H1 (cell line): ENCODE data around the gene CORIN. TPM values are rescaled to one million over a fixed set of nuclear protein-coding genes. Genes with fewer than 3 reads are reported as not detected.

Source experiments
- CHD1 ChIP-seq: IDR thresholded peaks from 2 replicates; pipeline ENCODE4 v1.6.1; 2012; ENCODE audit warnings: low read depth, low read length, improper control_type of control experiment
- CREB1 ChIP-seq: IDR thresholded peaks from 2 replicates; pipeline ENCODE4 v1.6.1; 2012; ENCODE audit warnings: inconsistent platforms
- FOSL1 ChIP-seq: IDR thresholded peaks from 2 replicates; pipeline ENCODE4 v1.6.1; 2011; ENCODE audit warnings: mild to moderate bottlenecking, low read depth, low read length, moderate library complexity; ENCODE audit not compliant: insufficient read depth
- NANOG ChIP-seq: IDR thresholded peaks from 2 replicates; pipeline ENCODE4 v1.6.1; 2011; ENCODE audit warnings: low read length, low read depth, mild to moderate bottlenecking, inconsistent platforms; ENCODE audit not compliant: insufficient read depth, poor library complexity, severe bottlenecking
- RBBP5 ChIP-seq: IDR thresholded peaks from 2 replicates; pipeline ENCODE4 v1.7.1; 2012; ENCODE audit warnings: low read depth, mild to moderate bottlenecking, inconsistent platforms, low read length, moderate library complexity, borderline replicate concordance
- SIN3A ChIP-seq, 2 experiments: IDR thresholded peaks in 1 of 2; conservative IDR thresholded peaks in 1 of 2; 2 replicates each; pipeline ENCODE4 v1.6.1; 2011 to 2012; ENCODE audit warnings: low read length in 2 of 2, improper control_type of control experiment in 1 of 2, low read depth in 1 of 2, mild to moderate bottlenecking in 1 of 2
- SIX5 ChIP-seq: IDR thresholded peaks from 2 replicates; pipeline ENCODE4 v1.6.1; 2011; ENCODE audit warnings: mild to moderate bottlenecking, low read depth, low read length
- USF2 ChIP-seq: IDR thresholded peaks from 2 replicates; pipeline ENCODE4 v1.6.1; 2011; ENCODE audit warnings: low read length, improper control_type of control experiment
- polyA plus RNA-seq, 7 experiments: library from polyadenylated mRNA; depleted of rRNA in 3 of 7; stranded (reverse) in 5 of 7; unstranded in 2 of 7; fragments of >200 nt in 5 of 7; fragments of 200-250 nt in 2 of 7; gene quantifications; 1 replicate in 5 of 7; 2 replicates in 1 of 7; 4 replicates in 1 of 7; pipeline versions ENCODE4 v1.2.1 to v1.2.3, GENCODE V29; 2011 to 2013; ENCODE audit warnings: missing spikeins in 2 of 7, mixed read lengths in 2 of 7
- total RNA-seq: library from RNA; stranded (reverse); fragmentation: NEBNext Ultra II Directional; extraction: Animal tissue kit (Norgen Biotek cat#: 25700); gene quantifications from 2 replicates; pipeline ENCODE4 v1.2.1, GENCODE V29; 2021

The CORIN gene
- total and polyA plus RNA-seq, 2 of the 8 experiments (the other 6 are each of a cell fraction or from before 2014, with no cell fraction given), result 0.09 to 0.32 TPM

GRCh38 chr4:47824840-47825239 is 13.0 kb downstream of the CORIN start (continued):
- TF ChIP-seq SIN3A (conservative IDR thresholded peaks at IDR 0.05 in 1 of 2, IDR thresholded peaks at IDR 0.05 in 1 of 2; ENCODE audit: low read depth in 1 of 2, low read length in 2 of 2) (no peak), CREB1 (no peak), SIX5 (no peak), NANOG (no peak), CHD1 (no peak), RBBP5 (no peak), USF2 (no peak), FOSL1 (no peak)
